ENCODE data around the gene KIF5A.

Gene KIF5A

GRCh38 chr12:57625261-57626032, 75.6 kb downstream of the KIF5A start:
- DNase-seq (ENCODE audit: extremely low spot score, insufficient read length, low read depth): no peak

GRCh38 chr12:57626111-57626920, 76.5 kb downstream of the KIF5A start:
- FAIRE-seq (no peak), DNase-seq (ENCODE audit: extremely low spot score, insufficient read length, low read depth) (no peak)

More at GRCh38 chr12:57625261-57626032, 75.6 kb downstream of the KIF5A start:
- no peak for FAIRE-seq

GRCh38 chr12:57626921-57627445, 77.1 kb downstream of the KIF5A start:
- FAIRE-seq (no peak), DNase-seq (ENCODE audit: extremely low spot score, insufficient read length, low read depth) (no peak)

- FAIRE-seq (no peak), DNase-seq (ENCODE audit: extremely low spot score, insufficient read length, low read depth) (no peak)
These were observed 77.8 kb downstream of the KIF5A start for GRCh38 chr12:57627501-57628279.

- no peak for DNase-seq (ENCODE audit: extremely low spot score, insufficient read length, low read depth)
- no peak for FAIRE-seq
These were observed 78.7 kb downstream of the KIF5A start for GRCh38 chr12:57628280-57629191.

GRCh38 chr12:57629897-57630471, 80.1 kb downstream of the KIF5A start:
- no peak for FAIRE-seq
- DNase-seq (ENCODE audit: extremely low spot score, insufficient read length, low read depth): no peak

GRCh38 chr12:57630891-57631433, 81.1 kb downstream of the KIF5A start:
- DNase-seq (ENCODE audit: extremely low spot score, insufficient read length, low read depth): no peak
- no peak for FAIRE-seq

GRCh38 chr12:57631566-57632072, 81.8 kb downstream of the KIF5A start:
- FAIRE-seq (no peak), DNase-seq (ENCODE audit: extremely low spot score, insufficient read length, low read depth) (no peak)

- no peak for DNase-seq (ENCODE audit: extremely low spot score, insufficient read length, low read depth)
These were observed 82.5 kb downstream of the KIF5A start for GRCh38 chr12:57632073-57632957.

GRCh38 chr12:57632958-57633840, 83.4 kb downstream of the KIF5A start, which contains the start of gene B4GALNT1:
Gene B4GALNT1 (minus strand): TSS chr12:57633201. CDS start chr12:57632132, 1,069 bp downstream.
- peak; percentile 52 for FAIRE-seq
- peak; percentile 67 for DNase-seq (ENCODE audit: extremely low spot score, insufficient read length, low read depth)

More at GRCh38 chr12:57632073-57632957, 82.5 kb downstream of the KIF5A start:
- FAIRE-seq: no peak
